ENCODE measurements around the gene COG3.
A peak's percentile ranks its signal among the peaks of the same experiment; 100 is the strongest.

The COG3 gene

GRCh38 chr13:45584816-45585215, 120.1 kb downstream of the COG3 start:
- no peak for TF ChIP-seq ZFX (IDR thresholded peaks at IDR 0.05)
- TF ChIP-seq CTCF (conservative IDR thresholded peaks at IDR 0.05), result peak; percentile 32
- no peak overlapping the region for H3K27ac ChIP-seq

Measured in C4-2B (cell line).